Activated CD8-positive, alpha-beta memory T cell treated with anti-CD3 and anti-CD28 coated beads for 1 hour (primary cell): ENCODE measurements around the gene CHST5.

Experiments used
- DNase-seq, 2 donors: peaks; one replicate each; pipeline ENCODE4 v3.0.0-alpha.2; 2020; ENCODE audit warnings: low read depth in 1 of 2; ENCODE audit errors: extremely low read depth in 1 of 2

Gene CHST5

GRCh38 chr16:75535901-75536300 is at the start of gene CHST5:
Gene CHST5, minus strand, starts transcription at chr16:75536108. Its CDS starts 5,724 bp downstream, at chr16:75530384.
- DNase-seq = no peak

GRCh38 chr16:75584108-75584507 is 48.2 kb upstream of the CHST5 start:
- no peak for DNase-seq

DNA sequence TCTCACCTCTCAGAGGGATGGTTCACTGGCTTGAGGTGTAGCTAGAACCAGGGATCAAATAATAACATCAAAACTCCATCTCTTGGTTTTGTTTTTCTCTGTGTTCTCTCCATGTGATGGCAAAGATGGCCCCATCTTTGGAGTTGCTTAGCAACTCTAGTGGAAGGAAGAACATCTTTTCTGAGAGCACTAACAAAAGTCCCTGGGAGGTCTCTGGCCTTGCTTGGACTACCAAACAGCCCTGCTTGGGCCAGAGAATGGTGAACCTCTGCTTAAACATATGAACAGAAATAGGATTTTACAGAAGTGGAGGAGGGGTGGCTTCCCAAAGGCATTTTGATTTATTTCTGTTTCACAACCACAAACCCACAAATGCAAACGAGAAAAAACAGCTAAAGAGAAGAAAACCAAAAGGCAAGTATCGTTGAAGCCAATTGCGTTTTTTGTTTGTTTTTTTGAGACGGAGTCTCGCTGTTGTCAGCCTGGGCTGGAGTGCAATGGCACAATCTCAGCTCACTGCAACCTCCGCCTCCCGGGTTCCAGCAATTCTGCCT is 43.5 kb upstream of the CHST5 start:
- no peak for DNase-seq

DNA sequence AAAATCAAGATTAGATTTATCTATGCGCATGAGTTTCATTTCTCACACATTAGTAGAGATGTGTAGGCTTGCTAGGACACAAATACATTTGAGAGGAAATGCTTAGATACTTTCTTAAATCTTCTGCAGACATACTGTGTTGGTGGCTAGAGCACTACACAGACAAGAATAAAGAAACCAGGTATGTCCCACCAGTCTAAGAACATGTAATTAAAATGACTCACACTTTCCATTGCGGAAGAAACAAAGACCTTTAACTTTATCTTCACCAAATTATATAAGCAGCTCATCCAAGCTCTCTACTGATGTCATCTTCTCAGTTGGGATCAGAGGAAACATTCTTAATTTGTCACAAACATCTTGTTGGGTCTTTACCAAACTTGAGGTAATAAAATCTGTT is 42.8 kb upstream of the CHST5 start:
- DNase-seq = no peak

DNA sequence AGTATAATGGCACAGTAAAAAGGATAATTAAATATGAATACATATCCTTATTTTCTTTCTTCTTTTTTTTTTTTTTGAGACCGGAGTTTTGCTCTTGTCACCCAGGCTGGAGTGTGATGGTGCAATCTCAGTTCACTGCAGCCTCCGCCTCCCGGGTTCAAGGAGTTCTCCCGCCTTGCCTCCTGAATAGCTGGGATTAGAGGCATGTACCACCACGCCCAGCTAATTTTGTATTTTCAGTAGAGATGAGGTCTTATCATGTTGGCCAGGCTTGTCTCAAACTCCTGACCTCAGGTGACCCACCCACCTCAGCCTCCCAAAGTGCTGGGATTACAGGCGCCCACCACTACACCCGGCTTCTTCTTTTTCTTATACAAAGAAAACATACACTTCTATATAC is 42.3 kb upstream of the CHST5 start:
- no peak for DNase-seq

GRCh38 chr16:75576384-75576811 is 40.5 kb upstream of the CHST5 start:
- DNase-seq = no peak

- no peak for DNase-seq
Observed at GRCh38 chr16:75575958-75576357, 40.0 kb upstream of the CHST5 start.

DNA sequence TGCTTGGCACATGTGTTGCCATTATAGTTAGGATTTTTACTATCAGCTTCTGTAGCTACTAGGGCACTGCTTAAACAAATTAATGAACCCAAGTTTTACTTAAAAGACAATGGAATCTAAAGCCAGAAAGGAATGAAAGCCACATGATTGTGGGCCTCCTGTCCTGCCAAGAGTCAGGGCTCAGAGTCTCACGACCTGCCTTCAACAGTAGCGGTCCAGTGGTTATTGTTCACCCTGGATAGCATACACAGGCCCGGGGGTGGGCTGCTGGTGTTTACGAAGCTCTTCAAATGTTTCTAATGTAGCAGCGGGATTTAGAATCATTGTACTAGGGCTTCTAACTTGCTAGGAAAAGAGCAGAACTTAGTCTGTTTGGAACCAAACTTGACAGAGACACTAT is 38.0 kb upstream of the CHST5 start:
- DNase-seq = no peak

- DNase-seq = no peak
Observed at GRCh38 chr16:75572864-75573542, 37.1 kb upstream of the CHST5 start.

DNA sequence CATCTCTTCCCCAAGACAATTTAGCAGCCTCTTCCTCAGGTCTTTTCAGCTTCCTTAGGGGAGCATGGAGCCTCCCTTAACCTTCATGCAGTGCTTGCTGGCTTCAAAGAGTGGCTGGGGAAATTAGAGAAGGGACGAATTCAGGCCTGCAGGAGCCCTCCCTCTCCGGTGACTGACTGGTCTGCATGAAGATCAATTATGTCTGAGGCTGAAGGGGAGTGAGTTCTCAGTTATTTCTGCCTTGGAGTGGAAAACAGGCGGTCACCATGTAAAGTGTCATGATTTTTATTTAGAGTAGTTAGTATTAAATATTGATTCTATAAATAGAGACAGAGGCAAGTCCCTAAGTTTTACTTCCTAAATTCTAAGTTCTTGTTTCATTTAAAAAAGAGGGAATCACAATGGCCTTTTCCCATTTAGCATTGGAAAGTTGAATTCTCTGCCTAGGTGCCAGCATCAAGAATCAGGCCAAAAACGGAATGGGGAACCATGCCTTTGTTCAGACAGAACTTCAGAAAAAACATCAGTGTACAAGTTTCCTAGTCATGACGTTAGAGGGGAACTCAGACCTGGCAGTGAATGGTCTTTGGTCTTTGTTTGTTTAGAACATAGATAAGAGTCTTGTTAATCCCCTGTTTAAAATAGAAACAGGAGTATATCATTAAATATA is 34.6 kb upstream of the CHST5 start:
- no peak for DNase-seq

GRCh38 chr16:75567911-75568310 is 32.0 kb upstream of the CHST5 start:
- no peak for DNase-seq

- no peak for DNase-seq
Observed at GRCh38 chr16:75566758-75567255, 30.9 kb upstream of the CHST5 start.

- DNase-seq = peak; percentile 72 to 90
Observed at GRCh38 chr16:75566040-75566757, 30.3 kb upstream of the CHST5 start, which contains the start of gene GABARAPL2. Gene GABARAPL2, plus strand, starts transcription at chr16:75566379. Its CDS starts 108 bp downstream, at chr16:75566487.

DNA sequence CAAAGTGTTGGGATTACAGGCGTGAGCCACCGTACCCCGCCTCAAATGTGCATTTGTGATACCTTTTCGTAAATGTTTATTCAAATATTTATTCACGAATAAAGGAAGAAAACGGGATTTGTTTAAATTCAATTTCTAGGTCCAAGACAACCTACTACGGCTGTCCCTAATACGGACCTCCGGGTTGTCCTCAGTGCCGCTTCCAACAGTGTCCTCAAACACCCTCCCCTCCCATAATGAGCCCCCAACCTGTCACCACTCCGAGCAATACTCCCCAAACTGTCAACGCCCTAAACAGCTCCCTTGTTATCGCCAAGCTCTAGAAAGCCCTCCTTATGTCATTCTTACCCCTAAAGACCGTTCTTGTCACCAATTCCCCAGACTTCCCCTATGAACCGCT is 29.7 kb upstream of the CHST5 start:
- DNase-seq = no peak

DNA sequence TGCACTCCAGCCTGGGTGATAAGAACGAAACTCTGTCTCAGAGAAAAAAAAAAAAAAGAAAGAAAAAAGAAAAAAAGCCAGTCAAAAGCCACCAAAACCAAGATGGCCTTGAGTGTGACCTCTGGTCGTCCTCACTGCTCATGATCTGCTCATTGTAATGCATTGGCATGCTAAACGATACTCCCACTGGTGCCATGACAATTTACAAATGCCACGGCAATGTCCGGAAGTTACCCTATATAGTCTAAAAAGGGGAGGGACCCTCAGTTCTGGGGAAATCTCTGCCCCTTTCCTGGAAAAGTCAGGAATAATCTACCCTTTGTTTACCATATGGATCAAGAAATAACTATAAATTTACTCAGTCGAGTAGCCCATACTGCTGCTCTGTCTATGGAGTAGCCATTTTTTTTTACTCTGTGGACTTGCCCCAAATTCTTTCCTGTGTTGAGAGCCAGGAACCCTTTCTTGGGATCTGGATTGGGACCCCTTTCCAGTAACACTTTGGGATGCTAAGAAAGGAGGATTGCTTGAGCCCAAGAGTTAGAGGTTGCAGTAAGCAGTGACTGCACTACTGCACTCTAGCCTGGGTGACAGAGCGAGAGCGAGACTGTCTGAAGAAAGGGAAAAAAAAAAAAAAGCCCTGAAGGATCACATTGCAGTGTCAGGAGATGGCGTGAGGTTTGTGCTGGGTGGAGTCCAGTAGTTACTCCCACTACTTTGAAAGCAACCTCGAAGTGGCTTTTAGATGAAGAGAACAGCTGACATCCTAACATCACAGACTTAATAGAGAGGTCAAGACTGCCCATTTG is 23.9 kb upstream of the CHST5 start:
- DNase-seq = no peak

DNA sequence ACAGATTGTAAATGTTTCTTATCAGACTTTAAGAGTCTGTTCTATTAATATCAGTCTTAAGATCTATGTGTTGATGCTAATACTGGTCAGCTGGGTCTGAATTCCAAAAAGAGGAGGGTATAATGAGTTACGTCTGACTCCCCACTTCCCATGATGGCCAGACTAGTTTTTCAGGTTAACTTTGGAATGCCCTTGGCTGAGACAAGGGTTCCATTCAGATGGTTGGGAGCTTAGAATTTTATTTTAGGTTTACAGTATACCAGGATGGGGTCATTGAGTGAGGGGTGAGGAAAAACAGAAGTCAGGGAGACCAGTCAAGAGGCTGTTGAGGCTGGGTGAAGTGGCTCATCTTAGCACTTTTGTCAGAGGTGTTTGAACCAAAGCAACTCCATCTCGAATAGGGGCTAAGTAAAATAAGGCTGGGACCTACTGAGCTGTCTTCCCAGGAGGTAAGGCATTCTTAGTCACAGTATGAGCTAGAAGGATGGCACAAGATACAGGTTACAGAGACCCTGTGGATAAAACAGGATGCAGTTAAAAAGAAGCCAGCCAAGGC is 23.0 kb upstream of the CHST5 start:
- no peak for DNase-seq

GRCh38 chr16:75556431-75556950 is 20.6 kb upstream of the CHST5 start:
- no peak for DNase-seq

- DNase-seq = peak; percentile 94 to 95
Observed at GRCh38 chr16:75555707-75556430, 20.0 kb upstream of the CHST5 start, which contains the start of gene TMEM231. Gene TMEM231, minus strand, starts transcription at chr16:75556252. Its CDS starts 43 bp downstream, at chr16:75556209.

DNA sequence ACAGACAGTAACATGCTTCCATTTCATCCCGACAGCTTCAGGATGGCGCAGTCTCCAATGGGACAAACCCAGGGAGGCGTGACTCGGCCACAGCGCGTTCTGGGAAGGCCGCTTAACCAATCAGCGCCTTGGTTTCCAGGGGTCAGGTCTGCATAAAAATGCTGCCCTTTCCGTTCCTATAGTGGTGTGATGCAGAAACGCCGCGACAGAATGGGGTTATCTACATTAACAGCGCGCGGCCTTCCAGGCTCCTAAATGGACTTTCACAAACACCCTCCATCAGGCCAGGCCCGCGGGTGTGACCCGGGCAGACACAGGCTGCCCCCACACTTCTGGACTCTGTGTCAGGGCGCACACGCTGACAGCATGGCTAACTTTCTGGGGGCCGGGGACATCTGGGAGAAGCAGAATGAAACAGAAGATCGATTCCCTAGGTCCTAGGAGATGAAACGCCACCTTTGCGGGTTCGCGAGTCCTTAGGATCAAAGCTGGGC is 19.4 kb upstream of the CHST5 start:
- DNase-seq = no peak
